HEK293T (cell line): ENCODE measurements around the gene YWHAB.

Experiments
- CTCF ChIA-PET: fragments of 350-600 bp; formaldehyde crosslinking; extraction: SDS; loops from one replicate; lab custom pipeline; 2021; ENCODE audit warnings: antibody characterized with exemption, inconsistent platforms; lab: Yijun Ruan, JAX
- POLR2A ChIA-PET: fragments of 350-600 bp; formaldehyde crosslinking; extraction: SDS; loops from one replicate; lab custom pipeline; 2020; ENCODE audit warnings: antibody characterized with exemption, inconsistent platforms; lab: Yijun Ruan, JAX
- DNase-seq: peaks from one replicate; pipeline ENCODE4 v3.0.0; 2012; ENCODE audit warnings: mixed read lengths; ENCODE audit errors: extremely low spot score
- ARNT ChIP-seq: fragments of 450-650 bp; IDR thresholded peaks from 2 replicates; pipeline ENCODE4 v1.6.1; 2017; ENCODE audit warnings: mild to moderate bottlenecking
- BHLHE40 ChIP-seq: fragments of 450-650 bp; IDR thresholded peaks from 2 replicates; pipeline ENCODE4 v1.6.1; 2016; ENCODE audit warnings: mild to moderate bottlenecking, moderate library complexity, borderline replicate concordance
- CTBP1 ChIP-seq: fragments of 450-650 bp; IDR thresholded peaks from 2 replicates; pipeline ENCODE4 v1.6.1; 2016; ENCODE audit warnings: borderline replicate concordance
- ELF4 ChIP-seq: fragments of 450-650 bp; IDR thresholded peaks from 2 replicates; pipeline ENCODE4 v1.6.1; 2017; ENCODE audit warnings: antibody characterized with exemption
- FOXA1 ChIP-seq: fragments of 450-650 bp; IDR thresholded peaks from 2 replicates; pipeline ENCODE4 v1.6.1; 2016; ENCODE audit warnings: mild to moderate bottlenecking
- FOXK2 ChIP-seq: fragments of 450-650 bp; IDR thresholded peaks from 2 replicates; pipeline ENCODE4 v1.6.1; 2016; ENCODE audit warnings: mild to moderate bottlenecking
- FOXM1 ChIP-seq: fragments of 450-650 bp; IDR thresholded peaks from 2 replicates; pipeline ENCODE4 v1.6.1; 2017; ENCODE audit warnings: mild to moderate bottlenecking, borderline replicate concordance
- HDGF ChIP-seq: fragments of 450-650 bp; IDR thresholded peaks from 2 replicates; pipeline ENCODE4 v1.6.1; 2017; ENCODE audit warnings: antibody characterized with exemption, borderline replicate concordance
- L3MBTL2 ChIP-seq: fragments of 450-650 bp; conservative IDR thresholded peaks from 2 replicates; pipeline ENCODE4 v1.6.1; 2016; ENCODE audit warnings: mild to moderate bottlenecking
- LEF1 ChIP-seq: fragments of 450-650 bp; IDR thresholded peaks from 2 replicates; pipeline ENCODE4 v1.6.1; 2017; ENCODE audit warnings: mild to moderate bottlenecking, borderline replicate concordance
- NFRKB ChIP-seq: fragments of 450-650 bp; IDR thresholded peaks from 2 replicates; pipeline ENCODE4 v1.6.1; 2016; ENCODE audit warnings: mild to moderate bottlenecking, moderate library complexity
- PKNOX1 ChIP-seq: fragments of 450-650 bp; IDR thresholded peaks from 2 replicates; pipeline ENCODE4 v1.6.1; 2016
- SP1 ChIP-seq: fragments of 450-650 bp; IDR thresholded peaks from 2 replicates; pipeline ENCODE4 v1.6.1; 2017
- SUZ12 ChIP-seq: fragments of 450-650 bp; IDR thresholded peaks from 2 replicates; pipeline ENCODE4 v1.6.1; 2016; ENCODE audit warnings: mild to moderate bottlenecking
- TARDBP ChIP-seq: fragments of 450-650 bp; IDR thresholded peaks from 2 replicates; pipeline ENCODE4 v1.6.1; 2016
- ZNF384 ChIP-seq: fragments of 450-650 bp; IDR thresholded peaks from 2 replicates; pipeline ENCODE4 v1.6.1; 2016

YWHAB gene

DNA sequence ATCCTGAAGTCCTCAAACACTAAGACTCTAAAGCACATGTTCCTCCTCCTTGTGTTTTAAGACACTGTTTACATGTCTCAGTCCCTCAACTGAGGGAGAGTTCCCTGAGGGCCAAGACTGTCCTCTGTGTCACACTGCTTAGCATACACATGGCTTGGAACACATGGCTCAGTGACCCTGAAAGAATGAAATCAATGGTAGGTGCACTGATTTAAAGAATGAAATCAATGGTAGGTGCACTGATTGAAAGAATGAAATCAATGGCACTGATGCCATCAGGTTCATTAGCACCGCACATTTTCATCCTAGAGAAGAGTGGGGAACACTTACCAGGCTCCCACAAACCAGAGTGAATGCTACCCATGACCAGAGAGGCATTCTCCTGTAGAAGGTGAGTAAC is 64.9 kb downstream of the YWHAB start:
- DNase-seq: no peak
- ChIA-PET POLR2A (interaction anchor here (2.8 kb wide), 1 partner anchor 10 kb away, joined by 16 read pairs; the partner anchor contains the start of gene TOMM34), CTCF (no interaction called here)
- no peak for TF ChIP-seq FOXM1
- no peak for TF ChIP-seq SP1
- TF ChIP-seq PKNOX1: no peak
- no peak for TF ChIP-seq L3MBTL2
- no peak for TF ChIP-seq BHLHE40
- TF ChIP-seq SUZ12: no peak
- TF ChIP-seq FOXA1: no peak

- TF ChIP-seq LEF1 (no peak), L3MBTL2 (no peak), PKNOX1 (no peak), TARDBP (no peak), FOXK2 (no peak), FOXM1 (no peak), NFRKB (no peak), SP1 (no peak), ARNT (no peak), CTBP1 (no peak), ZNF384 (no peak), FOXA1 (no peak), ELF4 (no peak), SUZ12 (no peak), BHLHE40 (no peak), HDGF (no peak)
- ChIA-PET CTCF (interaction anchor here (0.5 kb wide), 1 partner anchor 1741 kb away, joined by 3 read pairs; no protein-coding TSS in a partner anchor), POLR2A (interaction anchor here (2.8 kb wide), 1 partner anchor 7 kb away, joined by 16 read pairs; the partner anchor contains the start of gene TOMM34)
- no peak for DNase-seq
Observed at GRCh38 chr20:44952731-44953130, 67.2 kb downstream of the YWHAB start.

- ChIA-PET POLR2A (no interaction called here), CTCF (no interaction called here)
- TF ChIP-seq TARDBP (no peak), SUZ12 (no peak), ZNF384 (no peak), L3MBTL2 (no peak), FOXA1 (no peak), ELF4 (no peak), HDGF (no peak), ARNT (no peak), FOXK2 (no peak), PKNOX1 (no peak), NFRKB (no peak), FOXM1 (no peak), SP1 (no peak), LEF1 (no peak), BHLHE40 (no peak), CTBP1 (no peak)
- no peak for DNase-seq
Observed at GRCh38 chr20:44954211-44954610, 68.7 kb downstream of the YWHAB start.

DNA sequence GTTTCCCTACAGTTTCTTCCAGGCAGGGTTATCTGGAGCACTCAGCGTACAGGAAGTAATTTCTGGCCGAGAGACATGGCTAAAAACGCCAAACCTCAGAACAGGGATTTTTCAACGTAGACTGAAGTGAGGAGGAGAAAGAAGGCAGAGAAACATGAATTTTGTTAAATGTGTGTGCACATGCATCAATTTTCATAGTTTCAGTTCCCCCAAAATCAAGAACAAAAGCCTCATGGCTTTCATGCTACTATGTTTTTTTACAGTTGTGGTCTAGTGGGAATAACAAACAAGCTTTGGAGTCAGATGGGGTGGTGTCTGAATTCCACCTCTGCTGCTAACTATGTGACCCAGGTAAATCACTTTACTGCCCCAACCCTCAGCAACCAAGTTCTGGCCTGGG is 69.8 kb downstream of the YWHAB start:
- TF ChIP-seq FOXM1: no peak
- TF ChIP-seq FOXA1: no peak
- no peak for TF ChIP-seq TARDBP
- no peak for TF ChIP-seq PKNOX1
- no peak for TF ChIP-seq LEF1
- TF ChIP-seq CTBP1: no peak
- TF ChIP-seq ARNT: no peak
- TF ChIP-seq SP1: no peak
- ChIA-PET CTCF (no interaction called here), POLR2A (no interaction called here)
- no peak for DNase-seq

GRCh38 chr20:44956410-44956809 is 70.9 kb downstream of the YWHAB start:
- CTCF ChIA-PET: no interaction called here

More at GRCh38 chr20:44956410-44956809, 70.9 kb downstream of the YWHAB start:
- no peak for TF ChIP-seq PKNOX1
- no peak for TF ChIP-seq L3MBTL2
- TF ChIP-seq FOXM1: no peak
- no peak for TF ChIP-seq FOXA1
- TF ChIP-seq FOXK2: no peak
- TF ChIP-seq CTBP1: no peak
- TF ChIP-seq SP1: no peak
- DNase-seq: no peak
- POLR2A ChIA-PET: no interaction called here
